Fibroblast of skin of scalp (primary cell): ENCODE results near the gene TOM1.

Experiments
- DNase-seq: peaks from one replicate; pipeline ENCODE4 v3.0.0-alpha.2; 2013

Gene TOM1

GRCh38 chr22:35307892-35308291, 8.2 kb downstream of the TOM1 start:
- no peak for DNase-seq

- DNase-seq = no peak
These were observed 8.9 kb downstream of the TOM1 start for GRCh38 chr22:35308480-35309021.

GRCh38 chr22:35310556-35311550, 11.2 kb downstream of the TOM1 start:
- DNase-seq = no peak

GRCh38 chr22:35311551-35311999, 11.9 kb downstream of the TOM1 start:
- no peak for DNase-seq

GRCh38 chr22:35312198-35313059, 12.7 kb downstream of the TOM1 start:
- DNase-seq = peak; percentile 67

GRCh38 chr22:35313311-35314121, 13.8 kb downstream of the TOM1 start:
- peak; percentile 87 for DNase-seq

GRCh38 chr22:35314161-35314942, 14.7 kb downstream of the TOM1 start:
- DNase-seq = no peak

GRCh38 chr22:35315141-35315854, 15.6 kb downstream of the TOM1 start:
- no peak for DNase-seq

- DNase-seq = no peak
These were observed 16.4 kb downstream of the TOM1 start for GRCh38 chr22:35315855-35316745.

- DNase-seq = no peak
These were observed 17.1 kb downstream of the TOM1 start for GRCh38 chr22:35316751-35317150.

- no peak for DNase-seq
These were observed 18.1 kb downstream of the TOM1 start for GRCh38 chr22:35317680-35318290.

GRCh38 chr22:35318346-35319215, 18.9 kb downstream of the TOM1 start:
- no peak for DNase-seq

GRCh38 chr22:35319244-35319985, 19.7 kb downstream of the TOM1 start:
- no peak for DNase-seq

- DNase-seq = no peak
These were observed 22.4 kb downstream of the TOM1 start for GRCh38 chr22:35322126-35322525.

GRCh38 chr22:35322893-35323292, 23.2 kb downstream of the TOM1 start:
- no peak for DNase-seq

GRCh38 chr22:35323305-35323704, 23.6 kb downstream of the TOM1 start:
- no peak for DNase-seq

- no peak for DNase-seq
These were observed 24.4 kb downstream of the TOM1 start for GRCh38 chr22:35324067-35324466.
